ENCODE measurements around the gene KCNAB1.

The KCNAB1 gene

GRCh38 chr3:156459434-156459833 lies 339.1 kb downstream of the KCNAB1 start:
- DNase-seq (ENCODE audit: low spot score): no peak

GRCh38 chr3:156460206-156460611 lies 339.8 kb downstream of the KCNAB1 start:
- DNase-seq (ENCODE audit: low spot score): no peak

- DNase-seq (ENCODE audit: low spot score): no peak
Observed at GRCh38 chr3:156461889-156462288, 341.5 kb downstream of the KCNAB1 start.

GRCh38 chr3:156463123-156463522 lies 342.7 kb downstream of the KCNAB1 start:
- DNase-seq (ENCODE audit: low spot score): no peak

- no peak for DNase-seq (ENCODE audit: low spot score)
Observed at GRCh38 chr3:156465194-156465593, 344.8 kb downstream of the KCNAB1 start.

GRCh38 chr3:156469456-156469855 lies 349.1 kb downstream of the KCNAB1 start:
- no peak for DNase-seq (ENCODE audit: low spot score)

GRCh38 chr3:156471431-156471830 lies 351.1 kb downstream of the KCNAB1 start:
- no peak for DNase-seq (ENCODE audit: low spot score)

GRCh38 chr3:156472150-156472549 lies 351.8 kb downstream of the KCNAB1 start:
- DNase-seq (ENCODE audit: low spot score): no peak

- DNase-seq (ENCODE audit: low spot score): no peak
Observed at GRCh38 chr3:156472684-156473083, 352.3 kb downstream of the KCNAB1 start.

GRCh38 chr3:156473341-156473740 lies 353.0 kb downstream of the KCNAB1 start:
- DNase-seq (ENCODE audit: low spot score): no peak

GRCh38 chr3:156474560-156475389 lies 354.4 kb downstream of the KCNAB1 start:
- DNase-seq (ENCODE audit: low spot score): no peak

GRCh38 chr3:156477323-156477722 lies 356.9 kb downstream of the KCNAB1 start:
- DNase-seq (ENCODE audit: low spot score): no peak

- no peak for DNase-seq (ENCODE audit: low spot score)
Observed at GRCh38 chr3:156478891-156479290, 358.5 kb downstream of the KCNAB1 start.

GRCh38 chr3:156479604-156480003 lies 359.2 kb downstream of the KCNAB1 start:
- no peak for DNase-seq (ENCODE audit: low spot score)

GRCh38 chr3:156480949-156481348 lies 360.6 kb downstream of the KCNAB1 start:
- DNase-seq (ENCODE audit: low spot score): no peak

GRCh38 chr3:156483002-156483401 lies 362.6 kb downstream of the KCNAB1 start:
- no peak for DNase-seq (ENCODE audit: low spot score)

- DNase-seq (ENCODE audit: low spot score): peak; percentile 19
Observed at GRCh38 chr3:156483426-156483825, 363.0 kb downstream of the KCNAB1 start.

GRCh38 chr3:156483961-156484787 lies 363.8 kb downstream of the KCNAB1 start:
- DNase-seq (ENCODE audit: low spot score): no peak

GRCh38 chr3:156488767-156489166 lies 368.4 kb downstream of the KCNAB1 start:
- DNase-seq (ENCODE audit: low spot score): no peak

- DNase-seq (ENCODE audit: low spot score): no peak
Observed at GRCh38 chr3:156489462-156489911, 369.1 kb downstream of the KCNAB1 start.

GRCh38 chr3:156491192-156491591 lies 370.8 kb downstream of the KCNAB1 start:
- no peak for DNase-seq (ENCODE audit: low spot score)

GRCh38 chr3:156492801-156493261 lies 372.5 kb downstream of the KCNAB1 start:
- DNase-seq (ENCODE audit: low spot score): no peak

- DNase-seq (ENCODE audit: low spot score): no peak
Observed at GRCh38 chr3:156493887-156494286, 373.5 kb downstream of the KCNAB1 start.

Measured in hepatic stellate cell (primary cell).